Stimulated activated CD8-positive, alpha-beta memory T cell treated with anti-CD3 and anti-CD28 coated beads, Interleukin-7, amount 100 ng/mL, for 1 hour (primary cell): ENCODE measurements around the gene PCDHGC3.

Source experiments
- DNase-seq, 2 donors: peaks; one replicate each; pipeline ENCODE4 v3.0.0-alpha.2; 2020; ENCODE audit warnings: low read depth in 2 of 2

The PCDHGC3 gene

GRCh38 chr5:141485321-141486055 lies 9.7 kb downstream of the PCDHGC3 start:
- DNase-seq, result no peak

- no peak for DNase-seq
Observed at GRCh38 chr5:141486091-141486490, 10.3 kb downstream of the PCDHGC3 start.

GRCh38 chr5:141487131-141487530 lies 11.4 kb downstream of the PCDHGC3 start:
- DNase-seq, result no peak

- no peak for DNase-seq
Observed at GRCh38 chr5:141488591-141489561, 13.1 kb downstream of the PCDHGC3 start, which contains the start of gene PCDHGC5. Gene PCDHGC5, plus strand, starts transcription at chr5:141489081. Its CDS starts 160 bp downstream, at chr5:141489241.

- DNase-seq, result no peak
Observed at GRCh38 chr5:141489841-141490240, 14.1 kb downstream of the PCDHGC3 start.

- DNase-seq, result no peak
Observed at GRCh38 chr5:141490271-141490670, 14.5 kb downstream of the PCDHGC3 start.

GRCh38 chr5:141490771-141491170 lies 15.0 kb downstream of the PCDHGC3 start:
- no peak for DNase-seq

- no peak for DNase-seq
Observed at GRCh38 chr5:141491323-141492167, 15.8 kb downstream of the PCDHGC3 start.

GRCh38 chr5:141492168-141492885 lies 16.6 kb downstream of the PCDHGC3 start:
- no peak for DNase-seq

- no peak for DNase-seq
Observed at GRCh38 chr5:141493500-141494422, 18.0 kb downstream of the PCDHGC3 start.

GRCh38 chr5:141494761-141495452 lies 19.1 kb downstream of the PCDHGC3 start:
- DNase-seq, result no peak

GRCh38 chr5:141495453-141495811 lies 19.7 kb downstream of the PCDHGC3 start:
- DNase-seq, result no peak

GRCh38 chr5:141496038-141496437 lies 20.3 kb downstream of the PCDHGC3 start:
- no peak for DNase-seq

- DNase-seq, result no peak
Observed at GRCh38 chr5:141501761-141502160, 26.0 kb downstream of the PCDHGC3 start.

- no peak for DNase-seq
Observed at GRCh38 chr5:141503681-141504080, 27.9 kb downstream of the PCDHGC3 start.

- no peak for DNase-seq
Observed at GRCh38 chr5:141504216-141504615, 28.4 kb downstream of the PCDHGC3 start.

- no peak for DNase-seq
Observed at GRCh38 chr5:141506381-141507155, 30.8 kb downstream of the PCDHGC3 start.

- DNase-seq, result no peak
Observed at GRCh38 chr5:141507387-141508091, 31.8 kb downstream of the PCDHGC3 start.
